NCI-H748 (cell line): ENCODE data around the gene SERPINB1.
A peak's percentile ranks its signal among the peaks of the same experiment; 100 is the strongest.
"Not testable (repeated sequence)": the region's sequence is repeated elsewhere in the genome, so short reads cannot be mapped to it uniquely, and the experiment has no call there.

Source experiments
- DNase-seq: peaks from one replicate; lab custom pipeline; 2025; ENCODE audit not compliant: unreplicated experiment; lab: John Stamatoyannopoulos, UW

The SERPINB1 gene

GRCh38 chr6:2841264-2842138, at the start of gene SERPINB1:
Gene SERPINB1 (minus strand): TSS chr6:2841863. CDS start chr6:2840586, 1,277 bp downstream.
- peak; percentile 90 for DNase-seq

- DNase-seq = no peak
These were observed 49.5 kb upstream of the SERPINB1 start for GRCh38 chr6:2890976-2891767.

GRCh38 chr6:2885967-2886735, 44.5 kb upstream of the SERPINB1 start:
- peak; percentile 27 for DNase-seq

GRCh38 chr6:2884804-2885203, 43.1 kb upstream of the SERPINB1 start:
- no peak for DNase-seq

- DNase-seq = no peak
These were observed 42.0 kb upstream of the SERPINB1 start for GRCh38 chr6:2883673-2884072.

- DNase-seq = no peak
These were observed 39.8 kb upstream of the SERPINB1 start for GRCh38 chr6:2881423-2881822.

- DNase-seq = not testable (repeated sequence)
These were observed 38.5 kb upstream of the SERPINB1 start for GRCh38 chr6:2880156-2880555.

GRCh38 chr6:2877960-2878359, 36.3 kb upstream of the SERPINB1 start:
- no peak for DNase-seq

GRCh38 chr6:2877057-2877882, 35.6 kb upstream of the SERPINB1 start:
- no peak for DNase-seq

- peak; percentile 26 for DNase-seq
These were observed 34.8 kb upstream of the SERPINB1 start for GRCh38 chr6:2876210-2877056.

- peak; percentile 68 for DNase-seq
These were observed 33.9 kb upstream of the SERPINB1 start for GRCh38 chr6:2875359-2876191.

- no peak for DNase-seq
These were observed 32.0 kb upstream of the SERPINB1 start for GRCh38 chr6:2873643-2874042.

- no peak for DNase-seq
These were observed 31.0 kb upstream of the SERPINB1 start for GRCh38 chr6:2872423-2873358.

GRCh38 chr6:2871953-2872352, 30.3 kb upstream of the SERPINB1 start:
- DNase-seq = no peak

GRCh38 chr6:2871102-2871501, 29.4 kb upstream of the SERPINB1 start:
- DNase-seq = no peak

- DNase-seq = no peak
These were observed 28.5 kb upstream of the SERPINB1 start for GRCh38 chr6:2870046-2870636.

GRCh38 chr6:2868637-2869036, 27.0 kb upstream of the SERPINB1 start:
- DNase-seq = no peak
